ENCODE measurements around the gene SLC6A3. TPM values are rescaled to one million over a fixed set of nuclear protein-coding genes. Genes with fewer than 3 reads are reported as not detected.

SLC6A3 gene
- total and polyA plus RNA-seq, 9 of the 15 experiments (the other 6 are each of a cell fraction or from before 2014, with no cell fraction given): not detected

DNA sequence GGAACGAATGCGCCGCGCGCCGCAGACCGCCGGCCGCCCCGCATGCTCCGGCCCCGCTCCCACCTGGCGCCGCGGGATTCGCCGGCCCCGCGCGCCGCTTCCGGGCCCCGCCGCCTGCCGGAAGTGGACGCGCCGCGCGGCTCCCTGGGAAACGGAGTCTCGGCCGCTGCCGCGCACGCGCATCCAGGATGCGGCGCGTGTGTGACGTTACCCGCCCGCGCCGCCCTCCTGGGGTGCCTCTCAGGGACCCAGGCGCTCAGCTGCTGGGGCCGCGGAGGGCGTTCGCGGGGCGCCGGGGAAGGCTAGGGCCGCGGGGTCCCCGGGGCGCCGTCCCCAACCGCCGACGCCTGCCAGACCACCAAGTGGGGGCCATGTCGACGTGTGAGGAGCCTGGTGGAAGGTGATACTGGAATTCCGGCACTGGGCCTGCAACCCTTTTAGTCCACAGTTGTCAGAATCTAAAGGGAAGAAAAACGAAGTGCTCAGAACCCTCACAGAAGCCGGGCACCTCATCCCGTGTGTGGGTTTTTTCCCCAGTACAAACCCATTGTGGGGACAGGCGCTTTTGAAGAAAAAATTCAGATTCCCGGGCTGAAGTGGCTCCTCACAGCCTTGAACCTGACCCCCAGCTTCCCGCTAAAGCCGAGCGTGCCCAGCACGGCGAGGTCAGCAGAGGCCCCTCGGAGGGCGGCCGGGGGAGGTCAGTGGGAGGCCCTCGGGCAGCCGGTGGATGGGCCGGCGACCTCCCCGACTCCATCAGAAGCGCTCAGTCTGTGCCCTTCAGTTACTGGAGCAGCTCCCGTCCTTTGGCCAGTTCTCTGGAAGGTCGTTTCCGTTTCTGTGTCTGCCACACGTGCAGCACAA is 100.0 kb downstream of the SLC6A3 start, which contains the start of gene CLPTM1L (continued):
- no peak for TF ChIP-seq FOXP4 (CRISPR knock-in tag; IDR thresholded peaks at IDR 0.05; ENCODE audit: borderline replicate concordance)
- no peak for TF ChIP-seq ZNF324 (CRISPR knock-in tag; IDR thresholded peaks at IDR 0.05)
- TF ChIP-seq ZNF165 (CRISPR knock-in tag; IDR thresholded peaks at IDR 0.05; ENCODE audit: borderline replicate concordance): 0 out of 2 replicates have a peak, but pooled peaks have one; percentile 67
- TF ChIP-seq WHSC1 (IDR thresholded peaks at IDR 0.05; ENCODE audit: low read length): no peak
- TF ChIP-seq ZNF57 (CRISPR knock-in tag; IDR thresholded peaks at IDR 0.05): no peak
- TF ChIP-seq, protein P1, sequence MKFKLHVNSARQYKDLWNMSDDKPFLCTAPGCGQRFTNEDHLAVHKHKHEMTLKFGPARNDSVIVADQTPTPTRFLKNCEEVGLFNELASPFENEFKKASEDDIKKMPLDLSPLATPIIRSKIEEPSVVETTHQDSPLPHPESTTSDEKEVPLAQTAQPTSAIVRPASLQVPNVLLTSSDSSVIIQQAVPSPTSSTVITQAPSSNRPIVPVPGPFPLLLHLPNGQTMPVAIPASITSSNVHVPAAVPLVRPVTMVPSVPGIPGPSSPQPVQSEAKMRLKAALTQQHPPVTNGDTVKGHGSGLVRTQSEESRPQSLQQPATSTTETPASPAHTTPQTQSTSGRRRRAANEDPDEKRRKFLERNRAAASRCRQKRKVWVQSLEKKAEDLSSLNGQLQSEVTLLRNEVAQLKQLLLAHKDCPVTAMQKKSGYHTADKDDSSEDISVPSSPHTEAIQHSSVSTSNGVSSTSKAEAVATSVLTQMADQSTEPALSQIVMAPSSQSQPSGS (CRISPR knock-in tag; IDR thresholded peaks at IDR 0.05): no peak
- TF ChIP-seq KHSRP (IDR thresholded peaks at IDR 0.05): no peak
- no peak for TF ChIP-seq KLF10 (CRISPR knock-in tag; IDR thresholded peaks at IDR 0.05)
- TF ChIP-seq ZNF584 (CRISPR knock-in tag; IDR thresholded peaks at IDR 0.05; ENCODE audit: low read depth): peak; percentile 50; the same call in 1 of the 2 replicates
- TF ChIP-seq MXI1 (IDR thresholded peaks at IDR 0.05; ENCODE audit: low read depth, low read length): no peak
- TF ChIP-seq ZNF347 (CRISPR knock-in tag; IDR thresholded peaks at IDR 0.05; ENCODE audit: low read depth): no peak
- no peak for TF ChIP-seq TAF9B (IDR thresholded peaks at IDR 0.05; ENCODE audit: partially characterized antibody)
- TF ChIP-seq GATAD2B (IDR thresholded peaks at IDR 0.05; ENCODE audit: borderline replicate concordance): peak; percentile 94; the same call in 1 of the 2 replicates
- no peak; the same call in 1 of the 2 replicates for TF ChIP-seq MTA3 (IDR thresholded peaks at IDR 0.05; ENCODE audit: borderline replicate concordance)
- peak; percentile 78; the same call in 1 of the 2 replicates for TF ChIP-seq ETV5 (CRISPR knock-in tag; IDR thresholded peaks at IDR 0.05; ENCODE audit: low read depth)
- no peak for TF ChIP-seq ZC3H4 (CRISPR knock-in tag; IDR thresholded peaks at IDR 0.05; ENCODE audit: borderline replicate concordance)
- TF ChIP-seq RCOR1 (IDR thresholded peaks at IDR 0.05; ENCODE audit: borderline replicate concordance in 1 of 2, low read depth in 2 of 2, low read length in 2 of 2): no peak
- no peak for TF ChIP-seq SETDB1 (IDR thresholded peaks at IDR 0.05; ENCODE audit: low read length)
- TF ChIP-seq ZBTB12 (CRISPR knock-in tag; IDR thresholded peaks at IDR 0.05): peak; percentile 98
- no peak for TF ChIP-seq CBX5 (IDR thresholded peaks at IDR 0.05; ENCODE audit: borderline replicate concordance, low read depth)
- TF ChIP-seq ZNF766 (CRISPR knock-in tag; conservative IDR thresholded peaks at IDR 0.05): no peak
- no peak for TF ChIP-seq STAT5B (CRISPR knock-in tag; IDR thresholded peaks at IDR 0.05)
- TF ChIP-seq, protein P2, sequence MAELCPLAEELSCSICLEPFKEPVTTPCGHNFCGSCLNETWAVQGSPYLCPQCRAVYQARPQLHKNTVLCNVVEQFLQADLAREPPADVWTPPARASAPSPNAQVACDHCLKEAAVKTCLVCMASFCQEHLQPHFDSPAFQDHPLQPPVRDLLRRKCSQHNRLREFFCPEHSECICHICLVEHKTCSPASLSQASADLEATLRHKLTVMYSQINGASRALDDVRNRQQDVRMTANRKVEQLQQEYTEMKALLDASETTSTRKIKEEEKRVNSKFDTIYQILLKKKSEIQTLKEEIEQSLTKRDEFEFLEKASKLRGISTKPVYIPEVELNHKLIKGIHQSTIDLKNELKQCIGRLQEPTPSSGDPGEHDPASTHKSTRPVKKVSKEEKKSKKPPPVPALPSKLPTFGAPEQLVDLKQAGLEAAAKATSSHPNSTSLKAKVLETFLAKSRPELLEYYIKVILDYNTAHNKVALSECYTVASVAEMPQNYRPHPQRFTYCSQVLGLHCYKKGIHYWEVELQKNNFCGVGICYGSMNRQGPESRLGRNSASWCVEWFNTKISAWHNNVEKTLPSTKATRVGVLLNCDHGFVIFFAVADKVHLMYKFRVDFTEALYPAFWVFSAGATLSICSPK (IDR thresholded peaks at IDR 0.05; ENCODE audit: borderline replicate concordance): no peak
